Endothelial cell (in vitro differentiated cells): ENCODE results near the gene TSHZ2. TPM values are rescaled to one million over a fixed set of nuclear protein-coding genes. Genes with fewer than 3 reads are reported as not detected.

ENCODE experiments used
- DNase-seq: peaks from one replicate; pipeline ENCODE4 v3.0.0; 2021; ENCODE audit warnings: low spot score
- H3K27ac Mint-ChIP-seq: one replicate; pipeline ENCODE4 v1.8.0; 2021; ENCODE audit warnings: mixed read lengths, inconsistent platforms; ENCODE audit not compliant: unreplicated experiment
- H3K27me3 Mint-ChIP-seq: one replicate; pipeline ENCODE4 v1.8.0; 2021; ENCODE audit warnings: mild to moderate bottlenecking, moderate library complexity, mixed read lengths, inconsistent platforms; ENCODE audit not compliant: unreplicated experiment
- H3K36me3 Mint-ChIP-seq: one replicate; pipeline ENCODE4 v1.8.0; 2021; ENCODE audit warnings: mild to moderate bottlenecking, low read depth, mixed read lengths, inconsistent platforms; ENCODE audit not compliant: unreplicated experiment
- H3K4me1 Mint-ChIP-seq: one replicate; pipeline ENCODE4 v1.8.0; 2021; ENCODE audit warnings: mild to moderate bottlenecking, mixed read lengths, inconsistent platforms; ENCODE audit not compliant: unreplicated experiment
- H3K4me3 Mint-ChIP-seq: one replicate; pipeline ENCODE4 v1.8.0; 2021; ENCODE audit warnings: mild to moderate bottlenecking, mixed read lengths, inconsistent platforms; ENCODE audit not compliant: unreplicated experiment
- H3K9me3 Mint-ChIP-seq: one replicate; pipeline ENCODE4 v1.8.0; 2021; ENCODE audit warnings: mixed read lengths, inconsistent platforms; ENCODE audit not compliant: unreplicated experiment
- total RNA-seq: library from RNA; stranded (reverse); fragmentation: NEBNext Ultra II Directional; extraction: Animal tissue kit (Norgen Biotek cat#: 25700); gene quantifications from one replicate; pipeline ENCODE4 v1.2.1, GENCODE V29; 2021; ENCODE audit not compliant: unreplicated experiment
- TF ChIP-seq, protein P1 (sequence below): fragments of 200-600 bp; sonication (generic); IDR thresholded peaks from one replicate; pipeline ENCODE4 v1.5.0; 2021; ENCODE audit warnings: antibody characterized with exemption; ENCODE audit not compliant: unreplicated experiment

The TSHZ2 gene
- total RNA-seq, 1 donor from 2014 or later, result 2.3 TPM

DNA sequence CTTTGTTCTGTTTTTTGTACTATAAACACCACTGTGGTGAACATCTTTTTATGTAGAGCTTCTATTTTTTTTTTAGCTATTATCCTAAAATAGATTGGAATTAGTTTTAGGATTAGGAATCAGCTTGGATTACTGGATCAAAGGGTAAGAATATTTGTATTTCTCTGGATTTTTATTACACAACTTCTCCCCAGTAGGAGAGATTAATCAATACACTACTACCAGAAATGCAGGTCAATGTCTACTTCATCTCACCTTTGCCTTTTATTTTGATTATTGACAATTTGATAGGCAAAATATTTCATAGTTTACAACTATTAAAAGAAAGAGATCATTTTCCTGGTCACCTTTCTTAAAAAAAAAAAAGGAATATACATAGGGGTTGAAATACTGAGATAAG lies 191.9 kb downstream of the TSHZ2 start:
- TF ChIP-seq, protein P1, sequence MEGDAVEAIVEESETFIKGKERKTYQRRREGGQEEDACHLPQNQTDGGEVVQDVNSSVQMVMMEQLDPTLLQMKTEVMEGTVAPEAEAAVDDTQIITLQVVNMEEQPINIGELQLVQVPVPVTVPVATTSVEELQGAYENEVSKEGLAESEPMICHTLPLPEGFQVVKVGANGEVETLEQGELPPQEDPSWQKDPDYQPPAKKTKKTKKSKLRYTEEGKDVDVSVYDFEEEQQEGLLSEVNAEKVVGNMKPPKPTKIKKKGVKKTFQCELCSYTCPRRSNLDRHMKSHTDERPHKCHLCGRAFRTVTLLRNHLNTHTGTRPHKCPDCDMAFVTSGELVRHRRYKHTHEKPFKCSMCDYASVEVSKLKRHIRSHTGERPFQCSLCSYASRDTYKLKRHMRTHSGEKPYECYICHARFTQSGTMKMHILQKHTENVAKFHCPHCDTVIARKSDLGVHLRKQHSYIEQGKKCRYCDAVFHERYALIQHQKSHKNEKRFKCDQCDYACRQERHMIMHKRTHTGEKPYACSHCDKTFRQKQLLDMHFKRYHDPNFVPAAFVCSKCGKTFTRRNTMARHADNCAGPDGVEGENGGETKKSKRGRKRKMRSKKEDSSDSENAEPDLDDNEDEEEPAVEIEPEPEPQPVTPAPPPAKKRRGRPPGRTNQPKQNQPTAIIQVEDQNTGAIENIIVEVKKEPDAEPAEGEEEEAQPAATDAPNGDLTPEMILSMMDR, result no peak
- no peaks in the 10 kb centered on the region for H3K36me3 Mint-ChIP-seq
- peaks cover 10% of the 10 kb centered on the region for H3K4me1 Mint-ChIP-seq
- DNase-seq, result no peak
- no peak overlapping the region for H3K4me3 Mint-ChIP-seq
- no peaks in the 10 kb centered on the region for H3K27me3 Mint-ChIP-seq
- no peak overlapping the region for H3K27ac Mint-ChIP-seq
- H3K9me3 Mint-ChIP-seq, result no peaks in the 10 kb centered on the region

GRCh38 chr20:53165452-53165851 lies 193.3 kb downstream of the TSHZ2 start:
- no peak overlapping the region for H3K27ac Mint-ChIP-seq
- no peaks in the 10 kb centered on the region for H3K36me3 Mint-ChIP-seq
- no peak for DNase-seq
- H3K4me1 Mint-ChIP-seq, result peaks cover 10% of the 10 kb centered on the region
- TF ChIP-seq, protein P1, result no peak
- no peaks in the 10 kb centered on the region for H3K9me3 Mint-ChIP-seq
- no peaks in the 10 kb centered on the region for H3K27me3 Mint-ChIP-seq
- no peak overlapping the region for H3K4me3 Mint-ChIP-seq

DNA sequence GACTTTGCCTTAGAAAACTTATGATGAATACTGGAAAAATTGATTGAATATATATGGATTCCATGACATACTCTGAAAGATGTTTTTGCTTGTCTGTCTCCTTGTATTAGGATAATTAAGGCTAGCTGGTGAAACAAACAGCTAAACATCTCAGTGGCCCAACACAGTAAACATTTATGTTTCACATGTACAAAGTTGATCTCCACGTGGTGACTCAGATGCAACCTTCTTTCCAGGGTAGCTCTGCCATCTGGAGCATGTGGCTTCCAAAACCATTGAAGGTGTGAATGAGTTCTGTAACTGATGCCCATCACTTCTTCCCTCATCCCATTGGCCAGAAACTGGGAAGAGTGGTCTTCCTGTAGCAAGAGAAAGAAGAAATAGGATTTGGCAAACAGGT lies 196.3 kb downstream of the TSHZ2 start:
- TF ChIP-seq, protein P1, result no peak
- Mint-ChIP-seq H3K36me3 (no peaks in the 10 kb centered on the region), H3K4me1 (no peaks in the 10 kb centered on the region), H3K27me3 (no peaks in the 10 kb centered on the region), H3K4me3 (no peak overlapping the region), H3K27ac (no peak overlapping the region), H3K9me3 (no peaks in the 10 kb centered on the region)
- DNase-seq, result no peak

GRCh38 chr20:53170196-53170595 lies 198.0 kb downstream of the TSHZ2 start:
- Mint-ChIP-seq H3K27ac (no peak overlapping the region), H3K27me3 (no peaks in the 10 kb centered on the region), H3K9me3 (no peaks in the 10 kb centered on the region), H3K36me3 (no peaks in the 10 kb centered on the region), H3K4me3 (no peak overlapping the region), H3K4me1 (peaks cover 8% of the 10 kb centered on the region)
- TF ChIP-seq, protein P1, result no peak
- DNase-seq, result no peak

GRCh38 chr20:53171065-53171464 lies 198.9 kb downstream of the TSHZ2 start:
- no peaks in the 10 kb centered on the region for H3K9me3 Mint-ChIP-seq
- no peak overlapping the region for H3K4me3 Mint-ChIP-seq
- H3K36me3 Mint-ChIP-seq, result no peaks in the 10 kb centered on the region
- peaks cover 16% of the 10 kb centered on the region for H3K4me1 Mint-ChIP-seq
- TF ChIP-seq, protein P1, result no peak
- H3K27me3 Mint-ChIP-seq, result peaks cover 1% of the 10 kb centered on the region
- DNase-seq, result no peak
- no peak overlapping the region for H3K27ac Mint-ChIP-seq
